Measurements from ENCODE around the gene RNF214. TPM values are rescaled to one million over a fixed set of nuclear protein-coding genes. Genes with fewer than 3 reads are reported as not detected.

The RNF214 gene
- total and polyA plus RNA-seq, 2 of the 4 experiments (the other 2 are of a cell fraction): 7.9 to 14.8 TPM

GRCh38 chr11:117222991-117223740 is 9.3 kb upstream of the RNF214 start:
- no peaks in the 10 kb centered on the region for H3K27me3 ChIP-seq (ENCODE audit: control insufficient read depth, insufficient read depth, low read length)
- in situ Hi-C loops (cut with MboI; ENCODE audit: low sequenced_read_pairs): loop anchor here (10.0 kb wide), 1 partner anchor 348 kb away; no protein-coding TSS in a partner anchor
- H3K18ac ChIP-seq (ENCODE audit: low read depth, low read length): no peak overlapping the region
- H3K36me3 ChIP-seq (ENCODE audit: control insufficient read depth, insufficient read depth, low read length): peaks cover 54% of the 10 kb centered on the region
- ATAC-seq (ENCODE audit: low read depth): no peak
- DNase-seq: no peak
- no peak overlapping the region for H4K5ac ChIP-seq (ENCODE audit: low read depth, low read length)
- no TSS peak for BruUV-seq (replicated peaks)
- H3K9me3 ChIP-seq (ENCODE audit: control insufficient read depth, insufficient read depth, low read length): no peaks in the 10 kb centered on the region
- no peak for TF ChIP-seq CHD1 (IDR thresholded peaks at IDR 0.05; ENCODE audit: low read depth, low read length)
- no peak for TF ChIP-seq MAFK (IDR thresholded peaks at IDR 0.05; ENCODE audit: low read depth, low read length)
- TF ChIP-seq, protein P1, sequence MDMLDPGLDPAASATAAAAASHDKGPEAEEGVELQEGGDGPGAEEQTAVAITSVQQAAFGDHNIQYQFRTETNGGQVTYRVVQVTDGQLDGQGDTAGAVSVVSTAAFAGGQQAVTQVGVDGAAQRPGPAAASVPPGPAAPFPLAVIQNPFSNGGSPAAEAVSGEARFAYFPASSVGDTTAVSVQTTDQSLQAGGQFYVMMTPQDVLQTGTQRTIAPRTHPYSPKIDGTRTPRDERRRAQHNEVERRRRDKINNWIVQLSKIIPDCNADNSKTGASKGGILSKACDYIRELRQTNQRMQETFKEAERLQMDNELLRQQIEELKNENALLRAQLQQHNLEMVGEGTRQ (IDR thresholded peaks at IDR 0.05; ENCODE audit: low read depth, low read length): no peak
- TF ChIP-seq MAZ (IDR thresholded peaks at IDR 0.05; ENCODE audit: borderline replicate concordance, low read depth, low read length): no peak
- TF ChIP-seq RCOR1 (IDR thresholded peaks at IDR 0.05; ENCODE audit: insufficient replicate concordance, low read length): no peak
- TF ChIP-seq RAD21 (IDR thresholded peaks at IDR 0.05; ENCODE audit: low read length): no peak
- TF ChIP-seq MXI1 (IDR thresholded peaks at IDR 0.05; ENCODE audit: borderline replicate concordance, low read depth, low read length): no peak
- no peak for TF ChIP-seq FOS (IDR thresholded peaks at IDR 0.05; ENCODE audit: low read depth, low read length)
- TF ChIP-seq, protein P2, sequence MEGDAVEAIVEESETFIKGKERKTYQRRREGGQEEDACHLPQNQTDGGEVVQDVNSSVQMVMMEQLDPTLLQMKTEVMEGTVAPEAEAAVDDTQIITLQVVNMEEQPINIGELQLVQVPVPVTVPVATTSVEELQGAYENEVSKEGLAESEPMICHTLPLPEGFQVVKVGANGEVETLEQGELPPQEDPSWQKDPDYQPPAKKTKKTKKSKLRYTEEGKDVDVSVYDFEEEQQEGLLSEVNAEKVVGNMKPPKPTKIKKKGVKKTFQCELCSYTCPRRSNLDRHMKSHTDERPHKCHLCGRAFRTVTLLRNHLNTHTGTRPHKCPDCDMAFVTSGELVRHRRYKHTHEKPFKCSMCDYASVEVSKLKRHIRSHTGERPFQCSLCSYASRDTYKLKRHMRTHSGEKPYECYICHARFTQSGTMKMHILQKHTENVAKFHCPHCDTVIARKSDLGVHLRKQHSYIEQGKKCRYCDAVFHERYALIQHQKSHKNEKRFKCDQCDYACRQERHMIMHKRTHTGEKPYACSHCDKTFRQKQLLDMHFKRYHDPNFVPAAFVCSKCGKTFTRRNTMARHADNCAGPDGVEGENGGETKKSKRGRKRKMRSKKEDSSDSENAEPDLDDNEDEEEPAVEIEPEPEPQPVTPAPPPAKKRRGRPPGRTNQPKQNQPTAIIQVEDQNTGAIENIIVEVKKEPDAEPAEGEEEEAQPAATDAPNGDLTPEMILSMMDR (conservative IDR thresholded peaks at IDR 0.05; ENCODE audit: low read depth, low read length): no peak
- TF ChIP-seq RFX5 (IDR thresholded peaks at IDR 0.05; ENCODE audit: low read depth, low read length): no peak
- no peak for TF ChIP-seq BHLHE40 (IDR thresholded peaks at IDR 0.05; ENCODE audit: low read depth, low read length)
- no peak for TF ChIP-seq POLR2A (IDR thresholded peaks at IDR 0.05; ENCODE audit: low read depth, low read length)
- TF ChIP-seq SMC3 (IDR thresholded peaks at IDR 0.05; ENCODE audit: low read depth, low read length): no peak
- no peak for TF ChIP-seq NFE2L2 (IDR thresholded peaks at IDR 0.05; ENCODE audit: low read depth, low read length)
- no peak overlapping the region for H2BK20ac ChIP-seq (ENCODE audit: low read depth, low read length)
- no peak overlapping the region for H3K4me2 ChIP-seq (ENCODE audit: low read depth, low read length)
- H2AFZ ChIP-seq (replicated peaks; ENCODE audit: low read length, poor library complexity): no peak overlapping the region
- no peak overlapping the region for H2BK15ac ChIP-seq (ENCODE audit: low read depth, low read length)
- no peaks in the 10 kb centered on the region for H4K20me1 ChIP-seq (ENCODE audit: insufficient read depth, low read length)
- intact Hi-C loops (cut with micrococcal nuclease): loop anchor here (10.0 kb wide), 1 partner anchor 368 kb away; no protein-coding TSS in a partner anchor
- H3K27ac ChIP-seq (ENCODE audit: insufficient read depth, low read length): peak overlapping the region; percentile 13; the same call in 1 of the 2 replicates
- H3K9ac ChIP-seq (ENCODE audit: low read depth, low read length): no peak overlapping the region
- no peak overlapping the region for H3K4me3 ChIP-seq (ENCODE audit: insufficient read depth, low read depth, low read length)
- peak overlapping the region; percentile 80; the same call in 1 of the 2 replicates for H2AK5ac ChIP-seq (ENCODE audit: low read depth, low read length)
- CTCF ChIA-PET: no interaction called here
- H2AK9ac ChIP-seq (replicated peaks; ENCODE audit: low read depth, low read length, poor library complexity): no peak overlapping the region
- 96% methylated on average over 7 of the region's 14 CpGs; no CpG with 5 or more reads in 1 of the 2 experiments for WGBS, 2 experiments (ENCODE audit: extremely low coverage in 2 of 2, insufficient read length in 1 of 2)
- POLR2A ChIA-PET (ENCODE audit: unreplicated experiment): interaction anchor here (1.6 kb wide), 1 partner anchor 20 kb away, joined by 6 read pairs; no protein-coding TSS in a partner anchor
- H3K4me1 ChIP-seq (ENCODE audit: control insufficient read depth, insufficient read depth, low read length): peaks cover 26% of the 10 kb centered on the region
- no peak overlapping the region for H3K23ac ChIP-seq (ENCODE audit: low read depth, low read length)
- H3K4ac ChIP-seq (ENCODE audit: low read depth, low read length): no peak overlapping the region
- H3K79me1 ChIP-seq (ENCODE audit: low read depth in 1 of 2, low read length in 2 of 2): peaks cover 13 to 50% of the 10 kb centered on the region in 2 experiments; a peak in 3 of 4 replicates
- H2BK120ac ChIP-seq (ENCODE audit: low read depth, low read length): no peak overlapping the region
- dilution Hi-C loops (cut with HindIII; ENCODE audit: low sequenced_read_pairs, unreplicated experiment): no loop called here
- H4K91ac ChIP-seq (ENCODE audit: insufficient read depth, low read depth, low read length): no peak overlapping the region
- H3K56ac ChIP-seq (ENCODE audit: extremely low read depth, insufficient read depth, low read length): no peak overlapping the region
- H2BK5ac ChIP-seq (ENCODE audit: low read depth, low read length, poor library complexity, severe bottlenecking): peak overlapping the region; percentile 22
- H4K8ac ChIP-seq (ENCODE audit: low read depth in 2 of 2, low read length in 2 of 2): peak overlapping the region in 1 of 2 experiments; percentile 14; a peak in 1 of 4 replicates
- H3K9me1 ChIP-seq (ENCODE audit: insufficient read depth, low read length): peaks cover 21% of the 10 kb centered on the region
- no peak overlapping the region for H3K14ac ChIP-seq (replicated peaks; ENCODE audit: low read depth, low read length)
